HCT116 (cell line): Measurements from ENCODE around the gene CTDSPL2. TPM values are rescaled to one million over a fixed set of nuclear protein-coding genes. Genes with fewer than 3 reads are reported as not detected.

Experiments used
- ATAC-seq: fragments of 200-7000 bp; cut with Tn5 transposase; 2 replicates; pipeline ENCODE4 v1.9.1; 2020; ENCODE audit warnings: mild to moderate bottlenecking, moderate library complexity
- BruUV-seq: library from RNA; stranded (reverse); fragments of 400-500 nt; replicated peaks from 2 replicates; lab custom pipeline; 2021; lab: Mats Ljungman, UMichigan
- CTCF ChIA-PET: fragments of 300-600 bp; sonication (Branson Sonifier 250); formaldehyde crosslinking; loops from one replicate; lab custom pipeline; 2021; ENCODE audit warnings: antibody characterized with exemption; lab: Charles Lee
- POLR2A ChIA-PET: fragments of 300-600, 350-600 bp; sonication (Branson Sonifier 250); formaldehyde crosslinking; loops from one replicate; lab custom pipeline; 2021; ENCODE audit warnings: antibody characterized with exemption; lab: Charles Lee
- RAD21 ChIA-PET, 2 experiments: fragments of 300-600 bp; sonication (Branson Sonifier 250); formaldehyde crosslinking; loops; one replicate each; lab custom pipeline; 2023; ENCODE audit warnings: low total read pairs in 2 of 2; ENCODE audit not compliant: uncharacterized antibody in 2 of 2, unreplicated experiment in 2 of 2, low non-redundant PET in 1 of 2; lab: Charles Lee
- DNase-seq: peaks from one replicate; pipeline ENCODE4 v3.0.0-alpha.2; 2010; ENCODE audit warnings: low read depth, low spot score
- H2AFZ ChIP-seq: fragments of 200-600 bp; shearing (Covaris generic), sonication (generic); 2 replicates; pipeline ENCODE4 v1.6.1; 2017; ENCODE audit warnings: low read depth, mixed run types, mixed read lengths, antibody characterized with exemption, low read length; ENCODE audit not compliant: poor library complexity, severe bottlenecking
- H3K27ac ChIP-seq: 2 replicates; pipeline ENCODE4 v1.5.1; 2012; ENCODE audit warnings: low read depth, low read length
- H3K27me3 ChIP-seq: fragments of 200-600 bp; sonication (generic); 2 replicates; pipeline ENCODE4 v1.6.1; 2016; ENCODE audit warnings: mixed run types, low read length, mixed read lengths; ENCODE audit not compliant: insufficient read depth
- H3K36me3 ChIP-seq, 2 experiments: fragments of 200-500 bp in 1 of 2; fragments of 200-600 bp in 1 of 2; sonication (Bioruptor generic) in 1 of 2; sonication (generic) in 1 of 2; 2 replicates each; pipeline versions ENCODE4 v1.5.1 to v1.6.1; 2014 to 2016; ENCODE audit warnings: low read length in 2 of 2, inconsistent platforms in 1 of 2, mixed read lengths in 1 of 2, mixed run types in 1 of 2; ENCODE audit not compliant: insufficient read depth in 2 of 2, control insufficient read depth in 1 of 2
- H3K4me1 ChIP-seq, 2 experiments: fragments of 200-600 bp in 1 of 2; sonication (generic) in 1 of 2; 2 replicates each; pipeline versions ENCODE4 v1.5.1 to v1.6.1; 2012 to 2017; ENCODE audit warnings: low read length in 2 of 2, inconsistent platforms in 1 of 2, mild to moderate bottlenecking in 1 of 2, mixed read lengths in 1 of 2, mixed run types in 1 of 2, moderate library complexity in 1 of 2; ENCODE audit not compliant: insufficient read depth in 2 of 2, control insufficient read depth in 1 of 2
- H3K4me2 ChIP-seq: fragments of 200-600 bp; sonication (generic); 2 replicates; pipeline ENCODE4 v1.6.1; 2017; ENCODE audit warnings: mixed run types, low read length, mixed read lengths
- H3K4me3 ChIP-seq, 2 experiments: fragments of 200-600 bp in 1 of 2; sonication (generic) in 1 of 2; replicated peaks in 1 of 2; 2 replicates each; pipeline ENCODE4 v1.5.1; 2011 to 2016; ENCODE audit warnings: low read length in 2 of 2, control low read depth in 1 of 2, low read depth in 1 of 2, mild to moderate bottlenecking in 1 of 2, mixed read lengths in 1 of 2, mixed run types in 1 of 2
- H3K79me2 ChIP-seq: fragments of 200-600 bp; sonication (generic); 2 replicates; pipeline ENCODE4 v1.6.1; 2017; ENCODE audit warnings: mild to moderate bottlenecking, mixed run types, low read length, moderate library complexity, mixed read lengths; ENCODE audit not compliant: insufficient read depth
- H3K9ac ChIP-seq: fragments of 200-600 bp; sonication (generic); 2 replicates; pipeline ENCODE4 v1.6.1; 2016; ENCODE audit warnings: low read length, mixed read lengths
- H3K9me2 ChIP-seq: fragments of 200-600 bp; sonication (generic), shearing (Covaris generic); 2 replicates; pipeline ENCODE4 v1.6.1; 2017; ENCODE audit warnings: mixed run types, mild to moderate bottlenecking, moderate library complexity; ENCODE audit not compliant: insufficient read depth
- H3K9me3 ChIP-seq, 2 experiments: fragments of 200-500 bp in 1 of 2; fragments of 200-600 bp in 1 of 2; sonication (Bioruptor generic) in 1 of 2; sonication (generic) in 1 of 2; 2 replicates each; pipeline ENCODE4 v1.6.1; 2014 to 2017; ENCODE audit warnings: low read length in 2 of 2, mixed read lengths in 2 of 2, inconsistent platforms in 1 of 2, low read depth in 1 of 2, mild to moderate bottlenecking in 1 of 2, mixed run types in 1 of 2, moderate library complexity in 1 of 2; ENCODE audit not compliant: control insufficient read depth in 1 of 2, insufficient read depth in 1 of 2
- H4K20me1 ChIP-seq: fragments of 200-600 bp; sonication (generic), shearing (Covaris generic); 2 replicates; pipeline ENCODE4 v1.6.1; 2017; ENCODE audit warnings: mixed run types, mild to moderate bottlenecking, moderate library complexity; ENCODE audit not compliant: insufficient read depth
- CEBPB ChIP-seq: IDR thresholded peaks from 2 replicates; pipeline ENCODE4 v1.6.1; 2012; ENCODE audit warnings: low read depth
- ELF1 ChIP-seq: IDR thresholded peaks from 2 replicates; pipeline ENCODE4 v1.6.1; 2012; ENCODE audit warnings: low read depth, borderline replicate concordance
- EZH2 ChIP-seq: fragments of 200-600 bp; sonication (generic); IDR thresholded peaks from 2 replicates; pipeline ENCODE4 v1.6.1; 2017; ENCODE audit warnings: antibody characterized with exemption, mixed run types
- EZH2phosphoT487 ChIP-seq: fragments of 200-600 bp; IDR thresholded peaks from 2 replicates; pipeline ENCODE4 v1.6.1; 2018; ENCODE audit warnings: antibody characterized with exemption, borderline replicate concordance
- POLR2A ChIP-seq: IDR thresholded peaks from 2 replicates; pipeline ENCODE4 v1.7.0; 2011; ENCODE audit warnings: borderline replicate concordance; ENCODE audit not compliant: insufficient read depth, insufficient read length; ENCODE audit errors: extremely low read depth
- POLR2AphosphoS5 ChIP-seq: IDR thresholded peaks from 2 replicates; pipeline ENCODE4 v1.6.1; 2011; ENCODE audit warnings: mild to moderate bottlenecking, low read depth, low read length, moderate library complexity
- RAD21 ChIP-seq: IDR thresholded peaks from 2 replicates; pipeline ENCODE4 v1.6.1; 2012; ENCODE audit warnings: low read depth, mild to moderate bottlenecking
- SP1 ChIP-seq: IDR thresholded peaks from 2 replicates; pipeline ENCODE4 v1.6.1; 2012; ENCODE audit warnings: low read depth
- SRF ChIP-seq: IDR thresholded peaks from 2 replicates; pipeline ENCODE4 v1.6.1; 2012; ENCODE audit warnings: low read depth
- ZFX ChIP-seq: fragments of 450-650 bp; IDR thresholded peaks from 2 replicates; pipeline ENCODE4 v1.6.1; 2017
- ZNF274 ChIP-seq: fragments of 200-500 bp; sonication (Bioruptor generic); IDR thresholded peaks from 2 replicates; pipeline ENCODE4 v1.6.1; 2014; ENCODE audit warnings: mild to moderate bottlenecking, low read depth, low read length, inconsistent platforms
- intact Hi-C: fragments of 100-400 bp; cut with micrococcal nuclease; formaldehyde crosslinking; loops from 2 replicates; pipeline ENCODE4 v1.10.0; 2022
- total RNA-seq: library from RNA; stranded (reverse); gene quantifications from one replicate; pipeline ENCODE4 v1.2.1, GENCODE V29; 2021; ENCODE audit not compliant: unreplicated experiment
- TF ChIP-seq, protein P1 (sequence below), 3 experiments: fragments of 200-600 bp in 1 of 3; sonication (generic) in 1 of 3; IDR thresholded peaks in 2 of 3; conservative IDR thresholded peaks in 1 of 3; 2 replicates each; pipeline ENCODE4 v1.5.1; 2012 to 2017; ENCODE audit warnings: low read depth in 2 of 3, low read length in 2 of 3, antibody characterized with exemption in 1 of 3, borderline replicate concordance in 1 of 3, control low read depth in 1 of 3, mild to moderate bottlenecking in 1 of 3, mixed read lengths in 1 of 3, mixed run types in 1 of 3, moderate library complexity in 1 of 3; ENCODE audit not compliant: insufficient read depth in 1 of 3
- TF ChIP-seq, protein P2 (sequence below): IDR thresholded peaks from 2 replicates; pipeline ENCODE4 v1.6.1; 2012
- TF ChIP-seq, protein P3 (sequence below): IDR thresholded peaks from 2 replicates; pipeline ENCODE4 v1.6.1; 2011; ENCODE audit warnings: mild to moderate bottlenecking, low read length, moderate library complexity; ENCODE audit not compliant: insufficient replicate concordance; ENCODE audit errors: extremely low read depth
- TF ChIP-seq, protein P4 (sequence below): IDR thresholded peaks from 2 replicates; pipeline ENCODE4 v1.6.1; 2012; ENCODE audit warnings: low read depth

CTDSPL2 gene
- total RNA-seq, 1 experiment from 2014 or later, result 56.0 TPM

DNA sequence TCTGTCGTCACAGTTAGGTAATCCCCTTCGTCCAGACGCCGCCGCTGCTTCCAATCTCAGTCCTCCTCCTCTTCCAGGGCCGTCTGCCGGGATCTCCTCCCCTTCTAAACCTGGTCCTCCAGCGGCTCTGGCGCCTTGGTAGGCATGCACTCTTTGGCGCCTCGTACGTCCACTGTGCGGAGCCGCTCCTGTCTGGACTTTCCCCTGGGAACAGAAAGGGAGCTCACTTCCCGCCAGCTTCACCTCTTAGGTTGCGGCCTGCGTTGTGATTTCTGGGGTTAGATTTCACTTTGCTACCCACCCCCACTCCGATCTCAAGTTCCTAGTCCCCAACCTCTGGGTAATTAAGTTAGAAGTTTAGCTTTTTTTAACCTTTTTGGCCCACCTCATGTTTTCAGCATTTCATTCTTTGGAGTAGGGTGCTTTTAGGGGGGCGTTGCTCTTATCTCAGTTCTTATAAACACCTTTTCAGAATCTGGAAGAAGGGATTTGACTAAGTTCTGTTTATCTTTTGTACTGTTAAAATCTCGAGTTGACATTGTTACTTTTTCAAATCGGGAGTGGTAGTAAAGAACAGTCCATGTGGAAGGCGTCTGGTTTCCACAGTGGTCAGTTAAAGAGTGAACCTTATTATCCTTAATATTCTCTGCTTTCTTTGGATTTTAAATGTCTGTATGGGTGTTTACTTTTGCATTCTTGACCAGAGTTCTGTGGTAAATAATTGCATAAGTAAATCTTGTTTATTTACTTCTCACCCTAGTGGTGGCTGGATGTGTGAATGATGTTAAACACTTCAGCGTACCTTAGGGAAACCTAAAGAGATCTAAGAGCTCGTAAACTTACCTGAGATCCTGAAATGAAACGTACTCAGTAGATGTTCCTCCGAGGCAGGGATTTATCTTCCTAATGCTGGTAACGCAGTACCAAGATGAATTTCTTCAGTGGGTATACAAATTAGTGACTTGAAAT, 611 bp downstream of the CTDSPL2 start:
- Histone ChIP-seq H3K36me3 (peaks cover 0 to 3% of the 10 kb centered on the region in 2 experiments; a peak in 1 of 4 replicates), H3K4me3 (peak overlapping the region; percentile 96 to 99), H3K79me2 (peaks cover 56% of the 10 kb centered on the region), H3K27me3 (no peaks in the 10 kb centered on the region), H3K9me3 (no peaks in the 10 kb centered on the region), H4K20me1 (peaks cover 7% of the 10 kb centered on the region; the same call in 1 of the 2 replicates), H3K4me2 (peak overlapping the region; percentile 76), H3K9ac (peak overlapping the region; percentile 98), H2AFZ (no peak overlapping the region), H3K4me1 (peaks cover 7 to 21% of the 10 kb centered on the region in 2 experiments), H3K9me2 (no peaks in the 10 kb centered on the region), H3K27ac (peak overlapping the region; percentile 89)
- POLR2A ChIA-PET, result interaction anchor here (1.3 to 1.5 kb wide), 3 partner anchors 17 to 139 kb away, joined by 3 to 5 read pairs (median 4); partner anchors contain the start of genes EIF3J and GOLM2
- intact Hi-C loops, result loop anchor here (1.0 kb wide), 1 partner anchor 109 kb away; the partner anchor contains the start of gene EIF3J
- ATAC-seq (peak; percentile 28), DNase-seq (peak; percentile 21)
- RAD21 ChIA-PET, result no interaction called here
- TSS peak; percentile 71 for BruUV-seq
- CTCF ChIA-PET, result interaction anchor here (0.7 to 2.5 kb wide), 5 partner anchors 11 to 109 kb away, joined by 3 to 18 read pairs (median 4); partner anchors contain the start of gene EIF3J
- TF ChIP-seq SRF (no peak), EZH2 (no peak), SP1 (no peak), EZH2phosphoT487 (no peak), ELF1 (no peak), ZFX (peak; percentile 67), ZNF274 (no peak), POLR2A (no peak), CEBPB (no peak), RAD21 (no peak), POLR2AphosphoS5 (no peak)
- TF ChIP-seq, protein P1, sequence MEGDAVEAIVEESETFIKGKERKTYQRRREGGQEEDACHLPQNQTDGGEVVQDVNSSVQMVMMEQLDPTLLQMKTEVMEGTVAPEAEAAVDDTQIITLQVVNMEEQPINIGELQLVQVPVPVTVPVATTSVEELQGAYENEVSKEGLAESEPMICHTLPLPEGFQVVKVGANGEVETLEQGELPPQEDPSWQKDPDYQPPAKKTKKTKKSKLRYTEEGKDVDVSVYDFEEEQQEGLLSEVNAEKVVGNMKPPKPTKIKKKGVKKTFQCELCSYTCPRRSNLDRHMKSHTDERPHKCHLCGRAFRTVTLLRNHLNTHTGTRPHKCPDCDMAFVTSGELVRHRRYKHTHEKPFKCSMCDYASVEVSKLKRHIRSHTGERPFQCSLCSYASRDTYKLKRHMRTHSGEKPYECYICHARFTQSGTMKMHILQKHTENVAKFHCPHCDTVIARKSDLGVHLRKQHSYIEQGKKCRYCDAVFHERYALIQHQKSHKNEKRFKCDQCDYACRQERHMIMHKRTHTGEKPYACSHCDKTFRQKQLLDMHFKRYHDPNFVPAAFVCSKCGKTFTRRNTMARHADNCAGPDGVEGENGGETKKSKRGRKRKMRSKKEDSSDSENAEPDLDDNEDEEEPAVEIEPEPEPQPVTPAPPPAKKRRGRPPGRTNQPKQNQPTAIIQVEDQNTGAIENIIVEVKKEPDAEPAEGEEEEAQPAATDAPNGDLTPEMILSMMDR (IDR thresholded peaks at IDR 0.05 in 2 of 3, conservative IDR thresholded peaks at IDR 0.05 in 1 of 3; ENCODE audit: borderline replicate concordance in 1 of 3, insufficient read depth in 1 of 3, low read depth in 2 of 3, low read length in 2 of 3), result peak in 2 of 3 experiments; percentile 28 to 39; a peak in 3 of 6 replicates
- TF ChIP-seq, protein P2, sequence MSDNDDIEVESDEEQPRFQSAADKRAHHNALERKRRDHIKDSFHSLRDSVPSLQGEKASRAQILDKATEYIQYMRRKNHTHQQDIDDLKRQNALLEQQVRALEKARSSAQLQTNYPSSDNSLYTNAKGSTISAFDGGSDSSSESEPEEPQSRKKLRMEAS, result no peak
- TF ChIP-seq, protein P3, sequence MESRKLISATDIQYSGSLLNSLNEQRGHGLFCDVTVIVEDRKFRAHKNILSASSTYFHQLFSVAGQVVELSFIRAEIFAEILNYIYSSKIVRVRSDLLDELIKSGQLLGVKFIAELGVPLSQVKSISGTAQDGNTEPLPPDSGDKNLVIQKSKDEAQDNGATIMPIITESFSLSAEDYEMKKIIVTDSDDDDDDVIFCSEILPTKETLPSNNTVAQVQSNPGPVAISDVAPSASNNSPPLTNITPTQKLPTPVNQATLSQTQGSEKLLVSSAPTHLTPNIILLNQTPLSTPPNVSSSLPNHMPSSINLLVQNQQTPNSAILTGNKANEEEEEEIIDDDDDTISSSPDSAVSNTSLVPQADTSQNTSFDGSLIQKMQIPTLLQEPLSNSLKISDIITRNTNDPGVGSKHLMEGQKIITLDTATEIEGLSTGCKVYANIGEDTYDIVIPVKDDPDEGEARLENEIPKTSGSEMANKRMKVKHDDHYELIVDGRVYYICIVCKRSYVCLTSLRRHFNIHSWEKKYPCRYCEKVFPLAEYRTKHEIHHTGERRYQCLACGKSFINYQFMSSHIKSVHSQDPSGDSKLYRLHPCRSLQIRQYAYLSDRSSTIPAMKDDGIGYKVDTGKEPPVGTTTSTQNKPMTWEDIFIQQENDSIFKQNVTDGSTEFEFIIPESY, result no peak
- TF ChIP-seq, protein P4, sequence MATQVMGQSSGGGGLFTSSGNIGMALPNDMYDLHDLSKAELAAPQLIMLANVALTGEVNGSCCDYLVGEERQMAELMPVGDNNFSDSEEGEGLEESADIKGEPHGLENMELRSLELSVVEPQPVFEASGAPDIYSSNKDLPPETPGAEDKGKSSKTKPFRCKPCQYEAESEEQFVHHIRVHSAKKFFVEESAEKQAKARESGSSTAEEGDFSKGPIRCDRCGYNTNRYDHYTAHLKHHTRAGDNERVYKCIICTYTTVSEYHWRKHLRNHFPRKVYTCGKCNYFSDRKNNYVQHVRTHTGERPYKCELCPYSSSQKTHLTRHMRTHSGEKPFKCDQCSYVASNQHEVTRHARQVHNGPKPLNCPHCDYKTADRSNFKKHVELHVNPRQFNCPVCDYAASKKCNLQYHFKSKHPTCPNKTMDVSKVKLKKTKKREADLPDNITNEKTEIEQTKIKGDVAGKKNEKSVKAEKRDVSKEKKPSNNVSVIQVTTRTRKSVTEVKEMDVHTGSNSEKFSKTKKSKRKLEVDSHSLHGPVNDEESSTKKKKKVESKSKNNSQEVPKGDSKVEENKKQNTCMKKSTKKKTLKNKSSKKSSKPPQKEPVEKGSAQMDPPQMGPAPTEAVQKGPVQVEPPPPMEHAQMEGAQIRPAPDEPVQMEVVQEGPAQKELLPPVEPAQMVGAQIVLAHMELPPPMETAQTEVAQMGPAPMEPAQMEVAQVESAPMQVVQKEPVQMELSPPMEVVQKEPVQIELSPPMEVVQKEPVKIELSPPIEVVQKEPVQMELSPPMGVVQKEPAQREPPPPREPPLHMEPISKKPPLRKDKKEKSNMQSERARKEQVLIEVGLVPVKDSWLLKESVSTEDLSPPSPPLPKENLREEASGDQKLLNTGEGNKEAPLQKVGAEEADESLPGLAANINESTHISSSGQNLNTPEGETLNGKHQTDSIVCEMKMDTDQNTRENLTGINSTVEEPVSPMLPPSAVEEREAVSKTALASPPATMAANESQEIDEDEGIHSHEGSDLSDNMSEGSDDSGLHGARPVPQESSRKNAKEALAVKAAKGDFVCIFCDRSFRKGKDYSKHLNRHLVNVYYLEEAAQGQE, result no peak
